Astrocyte of the spinal cord (primary cell): ENCODE measurements around the gene BAHCC1.
"Not testable (repeated sequence)": the region's sequence is repeated elsewhere in the genome, so short reads cannot be mapped to it uniquely, and the experiment has no call there.

Source experiments
- DNase-seq: peaks from one replicate; pipeline ENCODE4 v3.0.0; 2011; ENCODE audit warnings: low read depth, low spot score
- H3K4me3 ChIP-seq: 2 replicates; pipeline ENCODE4 v1.5.1; 2011; ENCODE audit warnings: low read depth, mild to moderate bottlenecking, low read length, moderate library complexity
- CTCF ChIP-seq: IDR thresholded peaks from 2 replicates; pipeline ENCODE4 v1.5.1; 2012; ENCODE audit warnings: low read depth, mild to moderate bottlenecking, low read length, inconsistent platforms
- in situ Hi-C: cut with HindIII; loops from 2 replicates; pipeline ENCODE4 v1.10.0; 2017; ENCODE audit warnings: low sequenced_read_pairs

BAHCC1 gene

DNA sequence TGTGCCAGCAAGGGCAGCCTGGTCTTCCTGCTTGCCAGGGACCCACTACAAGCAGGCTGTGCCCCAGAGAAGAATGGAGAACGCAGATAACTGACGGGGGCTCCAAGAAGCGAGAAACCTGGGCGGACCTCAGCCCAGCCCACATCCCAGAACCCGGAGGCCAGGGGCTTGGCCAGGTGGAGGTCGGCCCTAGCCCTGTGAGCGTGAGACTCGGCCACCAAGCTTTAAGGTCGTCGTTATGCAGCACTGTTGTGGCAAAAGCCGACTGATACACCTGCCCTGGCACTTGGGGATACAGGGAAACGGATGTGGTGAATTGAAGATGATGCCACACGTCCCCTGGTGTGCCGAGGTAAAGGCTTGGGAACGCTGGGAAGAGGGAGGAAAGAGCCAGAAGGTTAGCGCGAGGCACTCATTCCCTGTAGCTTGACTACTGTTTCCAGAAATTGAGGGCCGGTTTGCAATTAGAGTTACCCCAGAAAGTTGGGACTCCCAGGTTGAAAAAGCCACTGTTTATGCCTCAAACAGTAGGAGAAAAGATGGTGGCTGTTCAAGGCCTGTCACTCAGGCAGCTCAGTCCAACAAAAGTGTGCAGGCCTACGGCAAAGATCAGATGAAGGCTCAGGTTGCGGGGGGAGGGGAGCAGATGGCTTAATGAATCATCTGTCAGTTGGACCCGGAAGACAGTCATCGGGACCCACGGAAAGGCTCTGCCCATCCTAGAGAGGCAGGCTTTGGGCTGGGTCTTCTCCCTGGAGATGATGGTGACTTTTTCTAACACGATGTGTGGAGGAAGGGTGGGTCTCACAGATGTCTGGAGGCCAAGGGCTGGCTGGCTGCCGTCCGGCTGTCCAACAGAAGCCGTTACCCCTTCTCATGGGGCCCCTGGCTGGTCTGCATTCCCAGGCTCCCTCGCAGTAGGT is 45.6 kb upstream of the BAHCC1 start:
- no peak for DNase-seq
- in situ Hi-C loops: no loop called here
- no peak overlapping the region for H3K4me3 ChIP-seq
- no peak for TF ChIP-seq CTCF

DNA sequence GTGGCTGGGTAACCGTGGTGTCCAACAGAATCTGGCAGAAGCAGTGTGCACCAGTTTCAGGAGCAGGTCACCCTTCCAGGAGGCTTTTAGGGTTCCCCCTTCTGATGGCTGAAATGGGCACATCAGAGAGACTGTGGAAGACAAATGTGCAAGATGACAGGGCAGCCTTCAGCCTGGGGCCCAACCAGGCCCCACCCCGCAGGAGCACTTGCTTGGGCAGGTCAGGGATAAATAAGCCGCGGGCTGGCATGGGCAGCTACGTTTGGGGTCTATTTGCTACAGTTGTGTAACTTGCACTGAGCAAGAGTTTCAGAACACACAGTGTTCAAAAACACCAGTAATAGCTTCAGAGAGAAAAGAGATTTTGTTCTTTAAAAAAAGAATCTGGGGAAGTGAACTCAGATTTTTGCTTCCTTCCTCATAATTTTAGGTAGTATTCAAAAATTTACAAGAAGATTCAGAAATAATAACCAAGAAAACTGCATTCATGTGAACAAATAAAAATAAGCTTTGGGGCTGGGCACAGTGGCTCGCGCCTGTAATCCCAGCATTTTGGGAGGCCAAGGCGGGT is 44.9 kb upstream of the BAHCC1 start:
- no peak for DNase-seq
- TF ChIP-seq CTCF: no peak
- no peak overlapping the region for H3K4me3 ChIP-seq
- in situ Hi-C loops: no loop called here

- H3K4me3 ChIP-seq, DNase-seq, in situ Hi-C loops: not testable (repeated sequence)
Observed at GRCh38 chr17:81351329-81352052, 43.8 kb upstream of the BAHCC1 start.

GRCh38 chr17:81352056-81352455 is 43.2 kb upstream of the BAHCC1 start:
- DNase-seq, in situ Hi-C loops: not testable (repeated sequence)

GRCh38 chr17:81354252-81354953 is 40.9 kb upstream of the BAHCC1 start:
- H3K4me3 ChIP-seq: no peak overlapping the region
- in situ Hi-C loops: no loop called here
- no peak for TF ChIP-seq CTCF
- no peak for DNase-seq

More at GRCh38 chr17:81352056-81352455, 43.2 kb upstream of the BAHCC1 start:
- not testable (repeated sequence) for H3K4me3 ChIP-seq

GRCh38 chr17:81354954-81355347 is 40.3 kb upstream of the BAHCC1 start:
- DNase-seq: no peak
- TF ChIP-seq CTCF: no peak
- in situ Hi-C loops: no loop called here

DNA sequence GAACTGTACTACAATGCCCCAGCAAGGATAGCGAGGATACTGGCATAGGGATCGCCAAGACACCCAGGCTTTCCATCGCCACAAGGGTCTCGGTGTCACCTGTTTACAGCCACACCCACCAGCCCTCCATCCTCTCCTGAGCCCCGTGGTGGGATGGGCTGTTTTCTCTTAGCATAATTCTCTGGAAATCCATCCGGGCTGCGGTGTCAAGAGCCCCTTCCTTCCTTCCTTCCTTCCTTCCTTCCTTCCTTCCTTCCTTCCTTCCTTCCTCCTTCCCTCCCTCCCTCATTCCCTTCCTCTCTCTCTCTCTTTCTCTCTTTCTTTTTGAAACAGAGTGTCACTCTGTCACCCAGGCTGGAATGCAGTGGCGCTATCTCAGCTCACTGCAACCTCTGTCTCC is 36.0 kb upstream of the BAHCC1 start:
- no peak for DNase-seq
- in situ Hi-C loops: no loop called here
- no peak overlapping the region for H3K4me3 ChIP-seq
- TF ChIP-seq CTCF: no peak

More at GRCh38 chr17:81354954-81355347, 40.3 kb upstream of the BAHCC1 start:
- H3K4me3 ChIP-seq: no peak overlapping the region

DNA sequence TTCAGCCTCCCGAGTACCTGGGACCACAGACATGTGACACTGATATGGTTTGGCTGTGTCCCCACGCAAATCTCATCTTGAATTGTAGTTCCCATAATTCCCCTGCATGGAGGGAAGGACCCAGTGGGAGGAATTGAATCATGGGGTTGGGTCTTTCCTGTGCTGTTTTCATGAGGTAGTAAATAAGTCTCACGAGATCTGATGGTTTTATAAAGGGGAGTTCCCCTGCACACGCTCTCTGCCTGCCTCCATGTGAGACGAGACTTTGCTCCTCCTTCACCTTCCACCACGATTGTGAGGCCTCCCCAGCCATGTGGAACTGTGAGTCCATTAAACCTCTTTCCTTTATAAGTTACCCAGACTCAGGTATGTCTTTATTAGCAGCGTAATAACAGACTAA is 33.3 kb upstream of the BAHCC1 start:
- H3K4me3 ChIP-seq, DNase-seq, in situ Hi-C loops: not testable (repeated sequence)
